ENCODE measurements around the gene MPZL1.

MPZL1 gene

DNA sequence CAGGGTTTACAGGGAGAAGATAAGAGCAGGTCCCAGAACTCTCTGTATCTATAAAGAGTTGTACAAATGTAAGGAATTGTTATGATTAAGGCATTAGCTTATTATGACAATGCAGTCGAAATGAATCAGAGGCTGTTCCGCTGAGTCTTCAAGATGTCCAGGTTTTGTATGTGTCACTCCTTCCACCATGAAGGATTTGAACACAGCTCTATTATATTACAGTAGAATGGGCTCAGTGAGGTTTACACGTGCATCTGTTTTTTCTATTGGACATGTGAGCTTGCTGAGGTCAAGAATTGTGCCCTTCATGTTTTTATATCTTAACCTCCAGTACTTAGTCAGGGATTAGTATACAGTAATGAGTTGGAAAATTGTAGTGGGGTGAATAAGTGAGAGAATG, 86.3 kb downstream of the MPZL1 start:
- no peak for TF ChIP-seq TEAD4 (IDR thresholded peaks at IDR 0.05)
- TF ChIP-seq USF1 (IDR thresholded peaks at IDR 0.05): no peak
- no peak for TF ChIP-seq TCF12 (IDR thresholded peaks at IDR 0.05; ENCODE audit: low read depth)
- no peak for TF ChIP-seq RAD21 (IDR thresholded peaks at IDR 0.05; ENCODE audit: low read depth)
- no peak for TF ChIP-seq ZBTB7A (IDR thresholded peaks at IDR 0.05; ENCODE audit: low read depth)
- no peak for TF ChIP-seq EP300 (IDR thresholded peaks at IDR 0.05; ENCODE audit: borderline replicate concordance)
- TF ChIP-seq EGR1 (IDR thresholded peaks at IDR 0.05): no peak
- TF ChIP-seq CREB1 (IDR thresholded peaks at IDR 0.05; ENCODE audit: low read depth): no peak
- TF ChIP-seq NFIC (IDR thresholded peaks at IDR 0.05): no peak
- no peak for TF ChIP-seq CEBPB (IDR thresholded peaks at IDR 0.05)
- TF ChIP-seq, protein P1, sequence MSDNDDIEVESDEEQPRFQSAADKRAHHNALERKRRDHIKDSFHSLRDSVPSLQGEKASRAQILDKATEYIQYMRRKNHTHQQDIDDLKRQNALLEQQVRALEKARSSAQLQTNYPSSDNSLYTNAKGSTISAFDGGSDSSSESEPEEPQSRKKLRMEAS (IDR thresholded peaks at IDR 0.05): no peak
- TF ChIP-seq TAF1 (IDR thresholded peaks at IDR 0.05; ENCODE audit: low read depth): no peak
- no peak for TF ChIP-seq FOXM1 (IDR thresholded peaks at IDR 0.05; ENCODE audit: borderline replicate concordance, low read depth)
- no peak for TF ChIP-seq YY1 (IDR thresholded peaks at IDR 0.05; ENCODE audit: low read depth)
- no peak for TF ChIP-seq REST (IDR thresholded peaks at IDR 0.05; ENCODE audit: low read depth)

DNA sequence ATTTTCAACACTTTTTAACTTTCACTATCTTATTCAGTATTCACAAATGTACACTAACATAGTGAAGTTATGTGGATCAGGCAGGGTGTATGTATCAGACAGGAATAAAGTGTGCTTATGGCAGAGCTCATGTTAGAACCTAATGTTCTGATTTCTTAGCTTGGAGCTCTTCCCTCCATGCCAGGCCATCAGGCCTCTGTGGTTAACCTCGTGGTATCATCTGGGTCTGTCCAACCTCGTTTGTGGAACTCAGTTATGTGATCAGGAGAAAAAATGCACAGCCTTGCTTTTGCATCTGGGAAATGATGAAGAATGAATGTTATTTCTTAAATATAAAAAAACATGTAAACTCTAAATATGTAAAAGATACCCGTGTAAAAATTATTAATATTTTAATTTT, 86.9 kb downstream of the MPZL1 start:
- TF ChIP-seq RAD21 (IDR thresholded peaks at IDR 0.05; ENCODE audit: low read depth): no peak
- no peak for TF ChIP-seq TCF12 (IDR thresholded peaks at IDR 0.05; ENCODE audit: low read depth)
- TF ChIP-seq YY1 (IDR thresholded peaks at IDR 0.05; ENCODE audit: low read depth): no peak
- no peak for TF ChIP-seq FOXM1 (IDR thresholded peaks at IDR 0.05; ENCODE audit: borderline replicate concordance, low read depth)
- TF ChIP-seq, protein P1 (IDR thresholded peaks at IDR 0.05): no peak
- no peak for TF ChIP-seq CREB1 (IDR thresholded peaks at IDR 0.05; ENCODE audit: low read depth)
- TF ChIP-seq TAF1 (IDR thresholded peaks at IDR 0.05; ENCODE audit: low read depth): no peak
- TF ChIP-seq USF1 (IDR thresholded peaks at IDR 0.05): no peak
- TF ChIP-seq NFIC (IDR thresholded peaks at IDR 0.05): no peak

GRCh38 chr1:167812972-167813371, 91.2 kb downstream of the MPZL1 start:
- TF ChIP-seq, protein P1 (IDR thresholded peaks at IDR 0.05): no peak
- TF ChIP-seq RAD21 (IDR thresholded peaks at IDR 0.05; ENCODE audit: low read depth): no peak
- no peak for TF ChIP-seq CEBPB (IDR thresholded peaks at IDR 0.05)
- no peak for TF ChIP-seq TAF1 (IDR thresholded peaks at IDR 0.05; ENCODE audit: low read depth)
- TF ChIP-seq ZBTB7A (IDR thresholded peaks at IDR 0.05; ENCODE audit: low read depth): no peak
- no peak for TF ChIP-seq EGR1 (IDR thresholded peaks at IDR 0.05)
- no peak for TF ChIP-seq EP300 (IDR thresholded peaks at IDR 0.05; ENCODE audit: borderline replicate concordance)
- no peak for TF ChIP-seq NFIC (IDR thresholded peaks at IDR 0.05)
- no peak for TF ChIP-seq TEAD4 (IDR thresholded peaks at IDR 0.05)

- no peak for TF ChIP-seq EGR1 (IDR thresholded peaks at IDR 0.05)
- TF ChIP-seq TAF1 (IDR thresholded peaks at IDR 0.05; ENCODE audit: low read depth): no peak
- no peak for TF ChIP-seq TCF12 (IDR thresholded peaks at IDR 0.05; ENCODE audit: low read depth)
- no peak for TF ChIP-seq ZBTB7A (IDR thresholded peaks at IDR 0.05; ENCODE audit: low read depth)
- TF ChIP-seq RAD21 (IDR thresholded peaks at IDR 0.05; ENCODE audit: low read depth): no peak
- TF ChIP-seq CEBPB (IDR thresholded peaks at IDR 0.05): no peak
- TF ChIP-seq EP300 (IDR thresholded peaks at IDR 0.05; ENCODE audit: borderline replicate concordance): no peak
- no peak for TF ChIP-seq USF1 (IDR thresholded peaks at IDR 0.05)
- no peak for TF ChIP-seq REST (IDR thresholded peaks at IDR 0.05; ENCODE audit: low read depth)
- no peak for TF ChIP-seq CREB1 (IDR thresholded peaks at IDR 0.05; ENCODE audit: low read depth)
- TF ChIP-seq NFIC (IDR thresholded peaks at IDR 0.05): no peak
- TF ChIP-seq FOXM1 (IDR thresholded peaks at IDR 0.05; ENCODE audit: borderline replicate concordance, low read depth): no peak
- TF ChIP-seq, protein P1 (IDR thresholded peaks at IDR 0.05): no peak
- TF ChIP-seq TEAD4 (IDR thresholded peaks at IDR 0.05): no peak
- TF ChIP-seq YY1 (IDR thresholded peaks at IDR 0.05; ENCODE audit: low read depth): no peak
These were observed 93.9 kb downstream of the MPZL1 start for GRCh38 chr1:167815650-167816049.
